Activated gamma-delta T cell treated with Interleukin-2 at 50 U/mL for 16 hours (primary cell): Measurements from ENCODE around the gene KRTAP12-2.
"Not testable (repeated sequence)": the region's sequence is repeated elsewhere in the genome, so short reads cannot be mapped to it uniquely, and the experiment has no call there.

ENCODE experiments used
- DNase-seq: peaks from one replicate; pipeline ENCODE4 v3.0.0-alpha.2; 2020

KRTAP12-2 gene

DNA sequence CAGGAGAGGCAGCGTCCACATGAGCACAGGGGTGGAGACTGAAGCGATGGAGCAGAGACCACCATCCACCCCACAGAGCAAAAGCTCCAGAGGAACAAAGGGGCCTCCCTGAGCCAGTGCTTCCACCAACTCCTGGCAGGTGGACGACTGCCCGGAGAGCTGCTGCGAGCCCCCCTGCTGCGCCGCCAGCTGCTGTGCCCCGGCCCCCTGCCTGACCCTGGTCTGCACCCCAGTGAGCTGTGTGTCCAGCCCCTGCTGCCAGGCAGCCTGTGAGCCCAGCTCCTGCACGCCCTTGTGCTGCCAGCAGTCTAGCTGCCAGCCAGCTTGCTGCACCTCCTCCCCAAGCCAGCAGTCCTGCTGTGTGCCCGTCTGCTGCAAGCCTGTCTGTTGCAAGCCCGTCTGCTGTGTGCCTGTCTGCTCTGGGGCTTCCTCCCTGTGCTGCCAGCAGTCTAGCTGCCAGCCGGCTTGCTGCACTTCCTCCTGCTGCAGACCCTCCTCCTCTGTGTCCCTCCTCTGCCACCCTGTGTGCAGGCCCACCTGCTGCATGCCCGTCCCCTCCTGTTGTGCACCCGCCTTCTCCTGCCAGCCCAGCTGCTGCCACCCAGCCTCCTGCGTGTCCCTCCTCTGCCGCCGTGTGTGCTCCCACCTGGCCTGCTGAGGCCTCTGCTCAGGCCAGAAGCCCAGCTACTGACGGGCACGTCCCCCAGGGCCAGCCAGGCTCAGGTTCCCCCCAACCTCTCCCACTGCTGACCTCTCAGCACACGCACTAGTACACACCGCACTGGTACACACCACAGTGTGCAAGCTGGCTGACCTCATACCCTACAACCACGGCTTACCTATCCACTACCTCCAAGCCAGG, 35.6 kb upstream of the KRTAP12-2 start:
- no peak for DNase-seq

DNA sequence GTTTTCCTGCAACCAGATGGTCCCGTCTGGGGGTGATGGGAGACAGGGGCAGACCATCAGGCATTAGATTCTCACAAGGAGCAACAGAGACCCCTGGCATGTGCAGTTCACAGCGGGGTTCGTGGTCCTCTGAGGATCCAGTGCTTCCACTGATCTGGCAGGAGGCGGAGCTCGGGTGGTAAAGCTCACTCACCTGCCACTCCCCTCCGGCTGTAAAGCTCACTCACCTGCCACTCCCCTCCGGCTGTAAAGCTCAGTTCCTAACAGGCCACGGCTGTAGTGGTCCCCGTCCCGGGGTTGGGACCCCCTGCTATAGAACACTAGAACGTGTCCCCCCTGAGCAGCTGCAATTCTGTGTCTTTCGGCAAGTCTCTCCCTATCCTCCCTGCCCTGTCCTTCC, 34.8 kb upstream of the KRTAP12-2 start:
- DNase-seq: no peak

DNA sequence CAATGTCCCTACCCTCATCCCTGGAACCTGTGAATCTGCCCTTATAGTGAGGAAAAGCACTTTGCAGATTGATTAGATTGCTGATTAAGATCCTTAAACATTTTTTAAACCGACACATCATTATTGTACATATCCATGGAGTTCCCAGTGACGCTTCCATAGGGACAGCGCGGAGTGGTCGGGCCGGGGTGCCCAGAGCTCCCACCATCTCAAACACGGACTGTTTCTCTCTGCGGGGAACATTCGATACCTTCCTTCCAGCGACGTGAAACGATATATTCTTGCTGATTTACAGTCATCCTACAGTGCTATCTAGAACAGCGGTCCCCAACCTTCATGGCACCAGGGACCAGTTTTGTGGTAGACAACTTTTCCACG, 34.3 kb upstream of the KRTAP12-2 start:
- DNase-seq: no peak

GRCh38 chr21:44700101-44701022, 33.6 kb upstream of the KRTAP12-2 start:
- no peak for DNase-seq

DNA sequence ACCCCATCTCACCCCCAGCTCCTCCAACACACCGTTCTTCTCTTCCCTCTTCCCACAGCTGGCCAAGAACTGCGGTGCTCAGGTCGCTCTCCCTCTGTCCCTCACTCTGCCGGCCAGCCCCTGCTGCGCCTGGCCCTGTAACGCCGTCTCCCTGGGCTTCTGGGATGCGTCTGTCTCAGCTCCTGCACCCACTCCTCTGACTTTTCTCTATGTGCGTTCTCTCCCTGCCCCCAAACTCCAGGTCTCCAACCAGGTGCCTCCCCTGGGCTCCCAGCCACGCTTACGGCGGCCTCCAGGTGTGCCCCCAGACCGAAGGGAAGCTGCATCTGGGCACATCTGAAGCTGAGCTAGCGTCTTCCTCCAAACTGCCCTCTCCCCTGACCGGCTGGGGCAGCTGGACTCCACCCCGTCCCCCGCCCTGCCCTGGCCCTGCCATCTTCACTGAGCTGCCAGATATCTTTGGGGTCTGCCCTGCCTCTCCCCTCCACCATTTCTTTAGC, 32.8 kb upstream of the KRTAP12-2 start:
- DNase-seq: no peak

DNA sequence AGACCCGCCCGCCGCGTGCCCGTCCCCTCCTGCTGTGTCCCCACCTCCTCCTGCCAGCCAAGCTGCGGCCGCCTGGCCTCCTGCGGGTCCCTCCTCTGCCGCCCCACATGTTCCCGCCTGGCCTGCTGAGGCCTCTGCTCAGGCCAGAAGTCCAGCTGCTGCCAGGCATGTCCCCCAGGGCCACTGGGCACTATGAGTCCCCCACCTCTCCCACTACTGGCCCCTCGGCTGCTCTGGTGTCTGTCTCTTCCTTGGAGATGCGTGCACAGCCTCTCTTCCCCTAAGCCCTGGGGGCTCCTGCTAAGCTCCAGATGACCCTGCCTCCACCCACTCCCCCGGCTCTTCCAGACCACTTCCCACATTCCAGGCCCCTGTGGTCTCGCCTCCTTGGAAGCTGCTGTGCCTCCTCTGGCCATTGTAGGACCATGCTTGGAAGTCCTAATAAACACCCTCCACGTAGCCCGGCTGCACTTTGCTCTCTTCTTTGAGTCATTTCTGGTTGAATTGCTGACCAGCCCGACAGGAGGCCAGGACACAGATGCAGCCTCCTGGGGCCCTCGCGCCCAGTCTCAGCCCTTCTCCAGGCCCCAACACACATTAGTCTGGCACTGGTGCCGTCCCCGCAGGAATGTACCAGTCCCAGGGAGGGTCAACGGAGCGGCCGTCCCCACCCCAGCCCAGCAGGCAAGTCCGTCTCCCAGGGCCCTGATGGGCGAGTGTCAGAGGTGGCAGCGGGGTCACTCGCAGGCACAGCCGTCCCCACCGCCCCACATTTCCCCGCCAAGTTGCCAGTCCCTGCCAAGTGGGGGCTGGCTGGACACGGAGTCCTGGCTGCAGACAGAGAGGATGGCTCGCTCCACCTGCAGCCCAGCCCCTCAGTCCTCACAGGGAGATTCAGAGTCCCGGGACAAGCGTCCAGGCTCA, 31.3 kb upstream of the KRTAP12-2 start:
- DNase-seq: no peak

DNA sequence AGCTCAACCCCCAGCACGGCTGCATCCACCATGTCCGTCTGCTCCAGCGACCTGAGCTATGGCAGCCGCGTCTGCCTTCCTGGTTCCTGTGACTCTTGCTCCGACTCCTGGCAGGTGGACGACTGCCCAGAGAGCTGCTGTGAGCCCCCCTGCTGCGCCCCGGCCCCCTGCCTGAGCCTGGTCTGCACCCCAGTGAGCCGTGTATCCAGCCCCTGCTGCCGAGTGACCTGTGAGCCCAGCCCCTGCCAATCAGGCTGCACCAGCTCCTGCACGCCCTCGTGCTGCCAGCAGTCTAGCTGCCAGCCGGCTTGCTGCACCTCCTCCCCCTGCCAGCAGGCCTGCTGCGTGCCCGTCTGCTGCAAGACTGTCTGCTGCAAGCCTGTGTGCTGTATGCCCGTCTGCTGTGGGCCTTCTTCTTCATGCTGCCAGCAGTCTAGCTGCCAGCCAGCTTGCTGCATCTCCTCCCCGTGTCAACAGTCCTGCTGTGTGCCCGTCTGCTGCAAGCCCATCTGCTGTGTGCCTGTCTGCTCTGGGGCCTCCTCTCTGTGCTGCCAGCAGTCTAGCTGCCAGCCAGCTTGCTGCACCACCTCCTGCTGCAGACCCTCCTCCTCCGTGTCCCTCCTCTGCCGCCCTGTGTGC, 30.6 kb upstream of the KRTAP12-2 start, which contains the start of gene KRTAP10-12:
Gene KRTAP10-12, plus strand, starts transcription at position 1 of the 639 bp plus-strand sequence. Its CDS starts 30 bp downstream, at position 31.
- DNase-seq: not testable (repeated sequence)

GRCh38 chr21:44696572-44696971, 29.8 kb upstream of the KRTAP12-2 start:
- no peak for DNase-seq

DNA sequence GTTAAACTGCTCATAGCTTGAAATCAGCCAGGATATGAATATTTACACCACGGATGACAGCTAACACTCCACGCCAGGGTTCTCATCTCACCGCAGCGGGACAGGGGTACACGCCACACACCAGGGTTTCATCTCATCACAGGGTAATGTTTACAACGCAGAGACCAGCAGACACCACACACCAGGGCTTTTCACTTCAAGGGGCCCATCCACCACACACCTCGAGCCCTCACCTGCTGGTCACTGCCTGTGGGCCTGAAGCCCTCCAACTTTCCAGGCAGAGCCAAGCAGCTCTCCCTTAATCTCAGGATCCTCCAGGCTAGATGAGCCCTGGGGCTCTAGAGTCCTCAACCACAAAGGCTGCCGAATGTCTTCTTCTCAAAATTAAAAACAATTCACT, 28.9 kb upstream of the KRTAP12-2 start:
- no peak for DNase-seq

GRCh38 chr21:44695184-44695583, 28.5 kb upstream of the KRTAP12-2 start:
- no peak for DNase-seq

- DNase-seq: no peak
Observed at GRCh38 chr21:44694776-44695175, 28.0 kb upstream of the KRTAP12-2 start.

- DNase-seq: no peak
Observed at GRCh38 chr21:44692798-44693512, 26.2 kb upstream of the KRTAP12-2 start.

- no peak for DNase-seq
Observed at GRCh38 chr21:44691686-44692085, 25.0 kb upstream of the KRTAP12-2 start.

- DNase-seq: not testable (repeated sequence)
Observed at GRCh38 chr21:44689740-44690139, 23.0 kb upstream of the KRTAP12-2 start.

DNA sequence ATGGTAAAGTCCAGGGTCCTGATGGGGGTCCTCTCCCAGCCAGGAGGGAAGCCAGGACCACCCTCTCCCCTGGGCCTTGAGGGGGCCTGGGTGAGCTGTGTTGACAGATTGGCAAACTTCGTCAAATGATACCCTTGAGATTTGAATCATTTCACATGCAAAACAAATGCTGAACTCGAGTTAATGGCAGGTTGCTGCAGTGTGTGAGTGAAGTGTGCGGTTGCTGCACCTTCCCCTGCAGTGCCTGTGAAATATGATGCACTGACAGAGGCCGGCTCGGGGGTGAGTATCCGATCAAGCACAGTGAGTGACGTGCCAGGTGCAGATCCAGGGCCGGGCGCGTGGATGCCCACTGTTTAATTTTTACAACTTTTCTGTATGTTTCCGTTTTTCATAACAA, 20.9 kb upstream of the KRTAP12-2 start:
- no peak for DNase-seq

- DNase-seq: no peak
Observed at GRCh38 chr21:44686843-44687561, 20.3 kb upstream of the KRTAP12-2 start.

DNA sequence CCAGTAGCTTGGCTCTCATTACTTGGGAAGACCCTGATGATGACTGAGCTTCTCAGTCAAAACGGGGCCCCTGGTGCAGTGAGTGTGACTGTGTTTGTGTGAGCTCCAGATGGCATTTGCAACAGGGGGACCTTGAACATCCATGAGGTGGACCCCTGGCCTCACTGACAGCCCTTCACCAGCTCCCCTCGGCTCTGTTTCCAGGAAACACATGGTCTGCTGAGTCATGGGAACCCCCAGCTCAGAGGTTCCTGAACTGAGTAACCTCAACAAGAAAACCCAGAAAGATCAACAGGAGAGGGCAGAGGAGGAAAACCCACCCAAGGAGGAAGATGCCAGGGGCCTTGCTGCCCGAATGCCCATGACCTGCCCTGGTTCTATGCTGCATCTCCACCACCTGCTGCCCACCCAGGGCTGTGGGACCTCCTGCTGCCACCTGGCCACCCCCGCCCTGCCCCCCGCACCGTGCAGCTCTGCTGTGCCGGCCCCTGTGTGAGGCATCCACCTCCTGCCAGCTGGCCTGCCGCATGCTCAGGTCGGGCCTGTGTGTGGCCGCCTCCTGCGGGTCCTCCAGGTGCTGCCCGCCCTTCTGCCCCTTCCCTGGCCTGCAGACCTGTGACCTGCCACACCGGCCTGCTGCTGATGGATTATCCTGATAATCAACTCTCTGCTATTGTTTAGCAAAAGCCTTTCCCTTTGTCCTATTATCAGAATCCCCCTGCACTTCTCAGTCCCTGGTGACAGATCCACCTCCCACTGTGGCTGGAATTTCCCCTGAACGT, 19.5 kb upstream of the KRTAP12-2 start:
- DNase-seq: no peak

DNA sequence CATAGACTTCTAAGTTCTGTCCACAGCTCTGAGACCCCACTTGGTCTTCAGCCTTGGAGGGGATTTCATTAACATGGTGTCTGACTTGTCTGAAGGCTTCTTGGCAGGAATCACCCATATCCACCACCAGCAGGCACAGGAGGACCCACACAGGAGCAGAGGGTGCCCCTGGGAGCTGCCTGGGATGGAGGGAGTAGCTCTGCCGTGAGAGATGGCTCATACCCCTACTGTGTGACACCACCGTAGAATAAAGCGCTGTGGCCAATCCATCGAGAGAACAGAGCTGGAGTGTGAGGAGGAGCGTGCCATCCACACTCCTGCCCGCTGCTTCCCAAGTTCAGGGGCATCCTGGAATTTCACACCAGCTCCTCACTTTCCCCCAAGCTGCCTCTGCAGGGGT, 18.3 kb upstream of the KRTAP12-2 start:
- not testable (repeated sequence) for DNase-seq

DNA sequence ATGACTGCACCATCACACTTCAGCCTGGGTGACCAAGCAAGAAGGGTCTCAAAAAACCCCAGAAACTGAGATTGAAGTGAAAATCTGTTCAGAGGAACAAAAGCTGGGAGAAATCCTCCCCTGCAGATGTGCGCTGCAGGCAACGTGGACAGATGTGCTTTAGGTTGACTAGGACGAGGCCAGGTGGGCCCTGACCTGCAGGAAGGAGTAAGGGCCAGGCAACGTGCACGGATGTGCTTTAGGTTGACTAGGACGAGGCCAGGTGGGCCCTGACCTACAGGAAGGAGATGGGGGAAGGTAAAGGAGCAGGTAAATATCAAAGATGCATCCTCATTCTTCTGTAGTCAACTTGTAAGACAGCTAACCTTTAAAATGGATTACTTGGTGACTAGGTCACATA, 17.8 kb upstream of the KRTAP12-2 start:
- no peak for DNase-seq

GRCh38 chr21:44684077-44684476, 17.4 kb upstream of the KRTAP12-2 start:
- no peak for DNase-seq
